HEK293 (cell line): ENCODE data around the gene ARIH2.
A peak's percentile ranks its signal among the peaks of the same experiment; 100 is the strongest.

ENCODE experiments used
- CTCF ChIA-PET: fragments of 350-600 bp; formaldehyde crosslinking; extraction: SDS; loops from one replicate; lab custom pipeline; 2021; ENCODE audit warnings: antibody characterized with exemption; lab: Yijun Ruan, JAX
- POLR2A ChIA-PET: fragments of 300-600 bp; formaldehyde crosslinking; extraction: SDS; loops from one replicate; lab custom pipeline; 2020; ENCODE audit warnings: antibody characterized with exemption, inconsistent platforms; lab: Yijun Ruan, JAX
- H3K27ac ChIP-seq: fragments of 200-500 bp; sonication (Bioruptor generic); 2 replicates; pipeline ENCODE4 v1.5.1; 2014; ENCODE audit warnings: low read depth, low read length, control low read depth, inconsistent platforms; ENCODE audit errors: extremely low read depth
- H3K36me3 ChIP-seq, 2 experiments: fragments of 200-500 bp in 1 of 2; sonication (Bioruptor generic) in 1 of 2; 1 replicate in 1 of 2; 2 replicates in 1 of 2; pipeline ENCODE4 v1.5.1; 2014 to 2017; ENCODE audit warnings: inconsistent platforms in 2 of 2, low read length in 2 of 2; ENCODE audit not compliant: control insufficient read depth in 2 of 2, insufficient read depth in 1 of 2
- H3K4me1 ChIP-seq: fragments of 200-500 bp; sonication (Bioruptor generic); 2 replicates; pipeline ENCODE4 v1.5.1; 2014; ENCODE audit warnings: mild to moderate bottlenecking, low read length, inconsistent platforms; ENCODE audit not compliant: control insufficient read depth, insufficient read depth
- H3K4me3 ChIP-seq: 2 replicates; pipeline ENCODE4 v1.5.1; 2011; ENCODE audit warnings: low read depth, mild to moderate bottlenecking, control low read depth, low read length, moderate library complexity
- H3K9me3 ChIP-seq: fragments of 200-500 bp; sonication (Bioruptor generic); 2 replicates; pipeline ENCODE4 v1.5.1; 2014; ENCODE audit warnings: low read depth, low read length, inconsistent platforms; ENCODE audit not compliant: control insufficient read depth, insufficient read depth
- KLF10 ChIP-seq: fragments of 450-650 bp; IDR thresholded peaks from 2 replicates; pipeline ENCODE4 v1.5.1; 2018; ENCODE audit warnings: missing biosample characterization, mild to moderate bottlenecking, missing genetic modification characterization
- ZBTB17 ChIP-seq: fragments of 450-650 bp; formaldehyde crosslinking; IDR thresholded peaks from 2 replicates; pipeline ENCODE4 v1.5.1; 2016; ENCODE audit warnings: missing biosample characterization, missing genetic modification characterization
- ZBTB20 ChIP-seq: fragments of 450-650 bp; formaldehyde crosslinking; IDR thresholded peaks from 2 replicates; pipeline ENCODE4 v1.5.1; 2016; ENCODE audit warnings: missing biosample characterization, missing genetic modification characterization
- ZNF112 ChIP-seq: fragments of 450-650 bp; formaldehyde crosslinking; IDR thresholded peaks from 2 replicates; pipeline ENCODE4 v1.5.0; 2017; ENCODE audit warnings: missing biosample characterization, missing genetic modification characterization
- ZNF175 ChIP-seq: fragments of 450-650 bp; formaldehyde crosslinking; IDR thresholded peaks from 2 replicates; pipeline ENCODE4 v1.5.1; 2016; ENCODE audit warnings: missing biosample characterization, missing genetic modification characterization
- ZNF274 ChIP-seq, 2 experiments: fragments of 200-500 bp in 1 of 2; fragments of 450-650 bp in 1 of 2; sonication (Bioruptor generic) in 1 of 2; formaldehyde crosslinking in 1 of 2; IDR thresholded peaks; 2 replicates each; pipeline versions ENCODE4 v1.5.1 to v1.6.1; 2014 to 2016; ENCODE audit warnings: borderline replicate concordance in 1 of 2, inconsistent platforms in 1 of 2, low read length in 1 of 2, missing biosample characterization in 1 of 2, missing genetic modification characterization in 1 of 2
- ZNF280D ChIP-seq: fragments of 450-650 bp; formaldehyde crosslinking; IDR thresholded peaks from 2 replicates; pipeline ENCODE4 v1.5.1; 2016; ENCODE audit warnings: missing biosample characterization, missing genetic modification characterization
- ZNF324 ChIP-seq: fragments of 450-650 bp; formaldehyde crosslinking; IDR thresholded peaks from 2 replicates; pipeline ENCODE4 v1.5.1; 2016; ENCODE audit warnings: missing biosample characterization, missing genetic modification characterization
- ZNF544 ChIP-seq: fragments of 450-650 bp; formaldehyde crosslinking; IDR thresholded peaks from 2 replicates; pipeline ENCODE4 v1.5.0; 2017; ENCODE audit warnings: missing biosample characterization, missing genetic modification characterization
- ZNF549 ChIP-seq: fragments of 450-650 bp; IDR thresholded peaks from 2 replicates; pipeline ENCODE4 v1.5.1; 2018; ENCODE audit warnings: missing biosample characterization, missing genetic modification characterization, mild to moderate bottlenecking, inconsistent platforms, moderate library complexity
- ZNF600 ChIP-seq: fragments of 450-650 bp; formaldehyde crosslinking; IDR thresholded peaks from 2 replicates; pipeline ENCODE4 v1.5.1; 2016; ENCODE audit warnings: missing biosample characterization, missing genetic modification characterization

The ARIH2 gene

GRCh38 chr3:48945432-48945831 lies 26.8 kb downstream of the ARIH2 start:
- CTCF ChIA-PET = interaction anchor here (0.6 kb wide), 1 partner anchor 37 kb away, joined by 3 read pairs; no protein-coding TSS in a partner anchor
- H3K9me3 ChIP-seq = no peaks in the 10 kb centered on the region
- peaks cover 0 to 21% of the 10 kb centered on the region in 2 experiments; a peak in 2 of 3 replicates for H3K36me3 ChIP-seq
- TF ChIP-seq ZNF324 (no peak), ZNF274 (IDR thresholded peaks at IDR 0.05; ENCODE audit: low read length) (no peak), ZNF274 (tag by site-specific recombination; IDR thresholded peaks at IDR 0.05; ENCODE audit: borderline replicate concordance) (no peak), KLF10 (tag by site-specific recombination) (no peak), ZNF112 (tag by site-specific recombination) (no peak), ZNF175 (tag by site-specific recombination) (no peak)
- no peak overlapping the region for H3K27ac ChIP-seq
- H3K4me3 ChIP-seq = no peak overlapping the region
- no peaks in the 10 kb centered on the region; the same call in 1 of the 2 replicates for H3K4me1 ChIP-seq
- POLR2A ChIA-PET = no interaction called here

GRCh38 chr3:48945891-48946549 lies 27.4 kb downstream of the ARIH2 start:
- Histone ChIP-seq H3K4me1 (no peaks in the 10 kb centered on the region; the same call in 1 of the 2 replicates), H3K36me3 (peaks cover 0 to 21% of the 10 kb centered on the region in 2 experiments; a peak in 2 of 3 replicates), H3K9me3 (no peaks in the 10 kb centered on the region), H3K4me3 (no peak overlapping the region), H3K27ac (no peak overlapping the region)
- ChIA-PET POLR2A (no interaction called here), CTCF (no interaction called here)
- TF ChIP-seq ZNF280D (tag by site-specific recombination) = no peak

- no peak overlapping the region for H3K4me3 ChIP-seq
- no peaks in the 10 kb centered on the region for H3K9me3 ChIP-seq
- CTCF ChIA-PET = interaction anchor here (0.6 to 1.5 kb wide), 2 partner anchors 17 to 38 kb away, joined by 3 read pairs; no protein-coding TSS in a partner anchor
- no peaks in the 10 kb centered on the region; the same call in 1 of the 2 replicates for H3K4me1 ChIP-seq
- H3K27ac ChIP-seq = no peak overlapping the region
- POLR2A ChIA-PET = no interaction called here
- H3K36me3 ChIP-seq = peaks cover 0 to 23% of the 10 kb centered on the region in 2 experiments; a peak in 2 of 3 replicates
- TF ChIP-seq ZNF600 (tag by site-specific recombination) (no peak), ZBTB17 (0 out of 2 replicates have a peak, but pooled peaks have one; percentile 10)
- TF ChIP-seq, all 188 proteins: peak for 1
Observed at GRCh38 chr3:48949376-48949717, 30.7 kb downstream of the ARIH2 start.

- CTCF ChIA-PET = interaction anchor here (1.2 to 1.5 kb wide), 2 partner anchors 18 to 264 kb away, joined by 3 to 4 read pairs; partner anchors contain the start of gene NCKIPSD
- H3K4me3 ChIP-seq = no peak overlapping the region
- no peak for TF ChIP-seq ZNF549 (tag by site-specific recombination)
- no peak for TF ChIP-seq ZBTB20 (tag by site-specific recombination)
- no peak for TF ChIP-seq ZNF544
- H3K27ac ChIP-seq = no peak overlapping the region
- H3K36me3 ChIP-seq = peaks cover 3 to 19% of the 10 kb centered on the region in 2 experiments; a peak in 2 of 3 replicates
- H3K4me1 ChIP-seq = no peaks in the 10 kb centered on the region; the same call in 1 of the 2 replicates
- POLR2A ChIA-PET = no interaction called here
- H3K9me3 ChIP-seq = no peaks in the 10 kb centered on the region
Observed at GRCh38 chr3:48950051-48950450, 31.4 kb downstream of the ARIH2 start.
